AML-193 (cell line): ENCODE measurements around the gene HSF2BP.
"Not testable (repeated sequence)": the region's sequence is repeated elsewhere in the genome, so short reads cannot be mapped to it uniquely, and the experiment has no call there.

Experiments
- DNase-seq, 2 experiments: peaks; one replicate each; lab custom pipeline; 2025; lab: John Stamatoyannopoulos, UW

The HSF2BP gene

GRCh38 chr21:43597540-43598250 lies 61.6 kb downstream of the HSF2BP start:
- no peak for DNase-seq

DNA sequence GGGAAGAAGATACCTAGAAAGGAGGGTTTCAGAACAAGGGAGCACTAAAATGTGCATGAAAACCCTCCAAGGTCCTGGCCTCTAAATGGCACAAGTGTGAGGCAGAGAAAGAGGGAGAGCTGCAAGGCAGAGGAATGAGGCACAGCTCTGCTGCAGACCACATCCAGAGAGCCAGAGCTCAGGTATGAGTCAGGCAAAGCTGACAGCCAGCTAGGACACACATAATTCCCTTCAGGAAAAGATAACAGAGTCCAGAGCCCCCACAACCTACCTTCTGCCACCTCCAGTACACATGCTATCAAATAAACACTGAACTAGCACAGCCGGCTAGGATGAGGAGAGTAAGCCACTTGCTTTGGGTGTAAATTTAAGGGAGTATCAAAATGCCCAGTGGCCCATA lies 62.2 kb downstream of the HSF2BP start:
- no peak for DNase-seq

GRCh38 chr21:43596616-43597015 lies 62.7 kb downstream of the HSF2BP start:
- no peak for DNase-seq

DNA sequence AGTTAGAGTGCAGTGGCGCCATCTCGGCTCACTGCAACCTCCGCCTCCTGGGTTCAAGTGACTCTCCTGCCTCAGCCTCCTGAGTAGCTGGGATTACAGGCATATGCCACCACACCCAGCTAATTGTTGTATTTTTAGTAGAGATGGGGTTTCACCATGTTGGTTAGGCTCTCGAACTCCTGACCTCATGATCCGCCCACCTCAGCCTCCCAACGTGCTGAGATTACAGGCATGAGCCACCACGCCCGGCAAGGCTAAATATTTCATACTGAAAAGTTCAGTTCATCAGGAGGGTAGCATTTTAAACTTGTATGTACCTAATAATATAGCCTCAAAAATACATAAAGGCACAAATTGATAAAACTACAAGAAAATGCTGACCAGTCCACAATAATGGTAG lies 63.5 kb downstream of the HSF2BP start:
- DNase-seq = not testable (repeated sequence)

- no peak for DNase-seq
Measured at GRCh38 chr21:43593078-43593477, 66.2 kb downstream of the HSF2BP start.

- DNase-seq = no peak
Measured at GRCh38 chr21:43591571-43591970, 67.7 kb downstream of the HSF2BP start.

DNA sequence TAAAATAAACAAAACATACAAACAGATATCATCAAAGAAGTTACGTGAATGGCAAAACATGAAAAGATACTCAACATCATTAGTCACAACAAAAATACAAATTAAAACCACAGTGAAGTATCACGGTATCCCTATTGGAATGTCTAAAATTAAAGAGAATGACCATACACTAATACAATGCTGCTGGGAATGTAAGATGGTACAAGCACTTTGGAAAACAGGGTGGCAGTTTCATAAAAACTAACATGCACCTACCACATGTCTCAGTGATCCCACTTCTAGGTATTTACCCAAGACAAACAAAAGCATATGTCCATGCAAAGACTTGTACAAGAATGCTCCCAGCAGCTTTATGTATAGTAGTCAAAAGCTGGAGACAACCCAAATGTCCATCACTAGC lies 69.1 kb downstream of the HSF2BP start:
- no peak for DNase-seq

DNA sequence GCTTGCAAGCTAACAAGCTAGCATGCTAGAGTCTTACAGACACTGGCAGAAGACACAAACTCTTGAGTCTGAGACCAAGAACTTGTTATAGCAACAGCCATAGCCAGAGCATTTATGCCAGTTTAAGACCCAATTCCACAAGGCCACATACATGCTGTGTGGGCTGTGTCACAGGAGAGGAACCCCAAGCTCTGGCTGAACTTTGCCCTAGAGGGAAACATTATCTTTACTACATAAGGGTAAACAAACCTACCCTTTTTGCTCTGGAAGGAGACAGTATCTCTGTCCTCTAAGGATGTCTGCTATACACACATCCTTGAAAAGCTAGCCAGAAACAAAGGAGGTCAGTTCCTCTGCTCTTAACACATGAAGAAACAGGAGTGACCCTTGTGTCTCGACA lies 70.3 kb downstream of the HSF2BP start:
- DNase-seq = no peak

- no peak for DNase-seq
Measured at GRCh38 chr21:43585924-43586413, 73.3 kb downstream of the HSF2BP start.

DNA sequence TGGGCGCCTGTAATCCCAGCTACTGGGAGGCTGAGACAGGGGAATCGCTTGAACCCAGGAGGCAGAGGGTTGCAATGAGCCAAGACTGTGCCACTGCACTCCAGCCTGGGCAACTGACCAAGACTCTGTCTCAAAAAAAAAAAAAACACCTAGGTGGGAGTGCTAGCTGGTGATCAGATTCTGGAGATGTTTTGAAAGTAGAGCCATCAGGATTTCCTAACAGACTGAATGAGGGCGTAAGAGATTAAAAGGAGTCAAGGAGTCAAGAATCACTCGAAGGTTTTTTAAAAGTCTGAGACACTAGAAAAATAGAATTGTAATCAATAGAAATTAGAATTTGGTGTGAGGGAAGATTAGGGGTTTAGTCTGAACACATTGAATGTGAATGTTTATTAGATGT lies 73.8 kb downstream of the HSF2BP start:
- no peak for DNase-seq

DNA sequence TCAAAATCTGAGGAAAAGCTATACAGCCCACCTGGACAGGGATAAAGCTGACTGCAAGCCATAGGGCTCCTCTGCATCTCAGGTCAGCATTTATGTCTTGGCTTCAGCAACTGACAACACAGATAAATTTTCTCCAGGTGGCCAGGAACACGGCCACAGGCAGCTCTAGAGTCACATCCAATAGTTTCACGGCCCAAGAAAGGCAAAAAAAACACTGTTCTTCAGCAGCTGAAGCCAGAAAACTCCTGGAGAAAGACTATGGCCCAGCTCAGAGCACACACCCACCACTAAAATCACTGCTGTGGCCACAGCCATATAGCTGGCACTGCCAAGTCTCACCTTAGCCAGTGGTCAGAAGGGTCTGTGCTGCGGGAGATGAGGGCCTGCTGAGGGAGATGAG lies 77.8 kb downstream of the HSF2BP start:
- no peak for DNase-seq

DNA sequence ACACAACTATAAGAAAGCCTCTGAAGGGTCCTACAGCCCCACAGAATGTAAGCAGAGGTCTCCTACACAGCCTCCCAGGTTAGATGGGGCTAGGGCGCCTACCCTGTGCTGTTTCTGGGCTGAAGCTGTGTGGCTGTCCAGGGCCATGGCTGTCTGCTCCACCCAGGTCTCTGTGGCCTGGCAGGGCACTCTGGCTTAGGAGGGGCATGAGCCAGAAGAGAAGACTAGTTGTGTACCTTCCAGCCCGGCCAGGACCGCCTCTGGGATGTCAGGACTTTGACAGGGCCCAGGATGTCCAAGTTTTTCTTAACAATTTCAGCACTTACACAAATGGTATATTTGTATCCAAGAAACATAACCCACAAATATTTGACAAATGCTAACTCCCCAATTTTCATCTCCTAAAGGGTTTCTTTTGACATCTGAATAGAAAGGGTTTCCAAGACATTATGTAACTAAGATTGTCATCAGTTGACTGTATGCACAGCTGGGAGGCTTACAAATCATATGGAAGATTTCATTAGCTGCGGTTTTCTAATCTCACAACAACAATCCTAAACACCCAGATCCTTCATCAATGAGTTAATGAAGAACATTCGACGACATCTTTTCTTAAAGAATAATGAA lies 80.5 kb downstream of the HSF2BP start:
- DNase-seq = no peak

- no peak for DNase-seq
Measured at GRCh38 chr21:43575473-43575844, 83.8 kb downstream of the HSF2BP start.

- DNase-seq = no peak
Measured at GRCh38 chr21:43574741-43575472, 84.4 kb downstream of the HSF2BP start.

DNA sequence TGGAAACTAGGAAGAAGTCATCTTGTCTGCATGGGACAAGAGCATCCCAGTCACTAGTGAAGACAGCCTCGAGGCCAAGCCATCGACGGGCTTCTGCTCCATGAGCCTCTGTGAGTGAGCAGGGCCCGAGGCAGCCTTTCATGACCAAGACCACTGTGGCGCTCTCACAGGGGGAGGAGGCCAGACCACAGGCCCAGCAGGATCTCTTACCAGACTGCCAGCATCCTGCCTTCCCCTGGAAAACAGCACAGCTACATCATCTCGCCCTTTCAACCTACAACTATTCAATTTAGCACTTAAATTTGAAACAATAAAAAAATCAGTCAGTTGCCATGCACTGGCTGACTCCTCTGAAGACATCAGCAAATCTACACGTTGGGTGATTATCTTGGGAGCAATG lies 85.4 kb downstream of the HSF2BP start:
- no peak for DNase-seq

- no peak for DNase-seq
Measured at GRCh38 chr21:43572446-43572845, 86.8 kb downstream of the HSF2BP start.

DNA sequence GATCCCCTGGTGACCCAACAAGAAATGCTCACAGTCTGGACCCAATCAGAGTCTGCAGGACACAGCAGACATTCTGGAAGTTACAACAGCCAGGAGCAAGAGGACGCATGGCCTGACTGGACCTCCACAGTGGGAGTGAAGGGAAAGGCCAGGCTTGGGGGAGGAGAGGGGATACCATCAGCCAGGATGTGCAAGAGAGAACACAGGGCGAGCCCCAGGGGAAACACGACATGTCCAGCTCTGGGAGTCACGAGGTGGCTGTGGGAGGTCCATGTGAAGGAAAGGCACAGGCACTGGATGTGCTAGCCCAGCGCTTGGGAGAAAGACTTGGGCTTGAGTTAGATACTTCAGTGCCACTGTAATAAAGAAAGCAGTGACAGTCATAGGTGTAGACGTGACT lies 87.3 kb downstream of the HSF2BP start:
- no peak for DNase-seq

DNA sequence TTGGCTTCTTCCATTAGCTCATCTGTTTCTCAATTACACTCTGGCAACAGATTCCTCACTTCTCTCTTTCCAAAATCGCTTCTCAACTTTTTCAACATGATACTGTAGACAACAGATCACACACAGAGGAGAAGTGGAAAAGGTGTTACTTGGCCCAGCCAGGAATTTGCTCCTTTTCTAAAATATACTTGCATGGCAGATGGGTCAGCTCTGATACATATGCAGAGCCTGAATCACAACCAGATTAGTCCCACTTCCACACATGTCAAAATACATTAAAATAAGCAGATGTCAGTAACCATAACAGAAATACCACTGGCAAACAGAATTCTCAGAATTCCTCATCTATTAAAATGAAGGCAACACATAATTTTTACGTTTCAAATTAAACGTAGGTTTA lies 89.1 kb downstream of the HSF2BP start:
- DNase-seq = not testable (repeated sequence)

DNA sequence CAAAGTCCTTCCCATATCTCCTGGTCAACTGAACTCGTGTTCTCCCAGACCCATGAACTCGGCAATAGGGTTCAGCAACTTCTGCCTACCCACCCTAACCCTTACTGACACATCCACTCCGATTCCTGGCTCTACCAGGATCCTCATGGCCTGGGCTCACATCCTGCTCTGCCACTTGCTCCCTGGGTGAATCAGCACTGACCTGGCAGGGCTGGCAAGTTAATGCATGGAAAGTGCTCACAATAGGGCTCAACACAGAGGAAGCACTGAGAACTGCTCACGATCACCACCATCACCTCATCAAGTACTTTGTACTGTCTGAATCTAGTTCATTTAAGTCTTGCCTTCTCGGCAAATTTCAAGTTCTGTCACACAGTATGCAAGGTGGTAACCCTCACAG lies 96.8 kb downstream of the HSF2BP start:
- DNase-seq = not testable (repeated sequence)

DNA sequence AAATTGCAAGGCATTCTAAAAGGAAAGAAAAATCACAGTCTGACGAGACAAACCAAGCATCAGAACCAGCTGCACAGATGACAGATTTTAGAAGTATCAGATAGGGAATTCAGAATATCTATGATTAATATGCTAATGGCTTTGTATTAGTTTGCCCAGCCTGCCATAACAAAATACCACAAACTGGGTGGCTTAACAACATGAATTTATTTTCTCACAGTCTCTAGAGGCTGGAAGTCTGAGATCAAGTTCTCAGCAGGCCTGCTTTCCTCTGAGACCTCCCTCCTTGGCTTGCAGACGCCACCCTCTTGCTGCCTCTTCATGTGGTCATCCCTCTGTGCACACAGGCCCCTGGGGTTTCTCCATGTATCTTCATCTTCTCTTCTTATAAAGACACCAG lies 118.7 kb downstream of the HSF2BP start:
- not testable (repeated sequence) for DNase-seq

DNA sequence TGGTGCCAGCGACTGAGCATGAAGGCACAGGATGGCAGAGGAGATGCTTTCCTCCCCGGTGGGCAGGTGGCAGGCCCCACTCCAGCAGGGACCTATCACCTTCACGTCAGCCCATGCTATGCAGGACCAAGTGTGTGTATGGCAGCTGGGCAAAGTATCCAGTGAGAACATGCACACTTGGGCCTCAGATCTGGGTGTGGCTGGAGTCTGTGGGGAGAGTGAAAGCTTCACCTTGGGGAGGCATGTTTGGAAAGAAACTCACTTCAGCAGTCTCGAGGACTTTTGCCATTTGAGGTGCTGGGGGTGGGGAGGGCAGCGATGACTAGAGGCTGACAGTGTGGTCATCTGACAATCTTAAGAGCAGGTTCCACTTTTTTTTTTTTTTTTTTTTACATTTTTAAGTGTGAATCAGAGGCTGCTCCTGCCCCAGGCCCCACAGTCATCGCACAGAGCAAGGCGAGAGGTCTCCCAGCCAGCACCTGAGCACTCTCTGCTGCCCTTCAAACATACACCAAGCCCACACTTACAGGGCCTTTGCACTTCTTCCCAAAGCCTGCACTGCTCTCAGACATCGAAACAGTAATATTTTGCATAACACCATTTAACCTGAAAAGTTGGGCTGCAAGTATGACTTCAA lies 136.7 kb downstream of the HSF2BP start:
- not testable (repeated sequence) for DNase-seq

DNA sequence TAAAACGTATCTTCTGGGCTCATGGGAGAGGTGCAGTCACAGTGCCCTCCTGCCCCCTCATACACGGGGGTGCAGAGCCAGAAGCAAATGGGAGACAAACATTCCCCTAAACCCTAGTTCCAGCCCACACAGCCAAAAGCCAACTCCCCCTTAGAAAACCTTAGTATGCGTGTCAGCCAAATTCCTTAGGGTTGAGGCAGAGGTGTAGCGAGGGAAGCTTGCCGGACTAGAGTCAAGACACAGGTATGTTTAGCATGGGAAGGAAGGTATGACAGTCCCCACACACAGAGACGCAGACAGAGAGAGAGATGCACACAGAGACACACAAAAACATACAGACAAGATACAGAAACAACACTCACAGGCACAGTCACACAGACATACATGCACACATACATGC lies 141.6 kb downstream of the HSF2BP start:
- not testable (repeated sequence) for DNase-seq
